CD4-positive, alpha-beta T cell treated with Interleukin-12 subunit alpha and Interleukin-12 subunit beta, for 1 hour (primary cell): ENCODE measurements around the gene MEIKIN.

Experiments used
- DNase-seq: peaks from one replicate; pipeline ENCODE4 v3.0.0-alpha.2; 2020

The MEIKIN gene

DNA sequence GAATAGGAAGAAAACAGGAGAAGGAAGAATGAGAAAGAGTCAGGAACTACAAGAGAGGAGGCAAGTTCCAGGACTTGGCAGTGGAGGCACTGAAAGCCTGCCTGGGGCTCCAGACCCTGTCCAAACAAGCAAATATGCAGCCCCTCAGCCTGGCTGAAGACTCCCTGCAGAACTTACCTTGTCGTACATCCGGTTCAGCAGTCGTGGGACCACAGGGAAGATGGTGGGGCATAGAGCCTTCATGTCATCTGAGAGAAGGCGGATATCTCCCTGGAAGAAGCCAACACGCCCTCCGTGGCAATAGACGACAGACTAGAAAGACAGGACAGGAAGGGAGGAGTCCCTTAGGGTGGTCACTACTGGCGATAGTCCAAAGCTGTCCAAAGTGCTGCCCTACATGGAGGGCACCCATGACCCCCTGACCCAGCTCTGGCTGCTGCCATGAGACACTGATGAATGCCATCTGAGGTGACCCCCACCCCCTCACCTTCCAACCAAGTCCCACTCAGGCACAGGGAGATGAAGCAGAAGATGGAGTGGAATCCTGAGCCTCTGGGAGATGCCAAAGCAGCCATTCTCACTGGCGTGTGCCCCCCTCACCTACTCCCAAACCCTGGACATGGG is 27.7 kb upstream of the MEIKIN start:
- no peak for DNase-seq

GRCh38 chr5:131968396-131968954 is 23.0 kb upstream of the MEIKIN start:
- no peak for DNase-seq

DNA sequence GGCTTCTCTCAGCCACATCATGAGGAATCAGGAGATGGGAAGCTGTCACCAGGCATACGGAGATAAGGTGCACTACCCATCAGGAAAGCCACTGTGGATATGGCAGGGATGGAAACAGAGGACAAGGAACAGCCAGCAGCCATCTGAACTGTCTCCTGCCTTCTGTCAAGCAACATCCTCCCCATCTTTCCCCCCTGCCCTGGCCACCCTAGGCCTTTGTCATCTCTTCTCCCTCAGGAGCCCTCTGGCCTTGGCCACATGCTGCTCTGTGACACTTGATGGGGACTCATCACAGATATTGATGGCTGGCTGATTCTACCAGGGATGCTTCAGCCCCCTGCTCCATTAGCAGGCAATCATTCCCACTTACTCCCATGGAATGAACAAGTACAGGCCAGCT is 21.1 kb upstream of the MEIKIN start:
- no peak for DNase-seq

DNA sequence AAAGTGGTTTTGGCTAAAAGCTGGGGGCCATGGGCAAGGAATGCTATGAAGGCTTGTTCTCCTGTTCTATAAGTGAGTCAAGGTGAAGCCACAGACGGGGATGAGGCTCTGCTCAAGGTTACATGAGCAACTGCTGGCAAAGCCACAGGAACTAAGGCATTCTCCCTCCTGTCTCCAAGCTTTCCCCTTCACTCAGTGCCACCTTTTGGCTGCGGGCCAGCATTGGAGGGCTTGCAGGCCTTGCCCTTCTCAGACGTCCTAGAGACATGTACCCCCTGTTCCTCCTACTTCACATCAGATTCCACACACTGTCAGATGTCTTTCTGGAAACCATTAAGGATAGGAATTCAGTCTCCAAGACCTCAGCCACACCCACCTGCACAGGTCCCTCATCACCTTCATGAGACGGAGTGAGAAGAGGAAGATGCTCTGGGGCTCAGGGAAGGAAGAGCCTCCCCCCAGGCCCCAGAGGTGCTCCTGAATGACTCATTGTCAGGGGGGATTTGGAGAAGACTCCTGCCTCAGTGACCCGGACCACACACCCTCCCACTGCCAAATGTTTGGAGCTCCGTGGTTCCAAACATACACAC is 20.5 kb upstream of the MEIKIN start:
- no peak for DNase-seq

- no peak for DNase-seq
Measured at GRCh38 chr5:131959906-131960305, 14.4 kb upstream of the MEIKIN start.

DNA sequence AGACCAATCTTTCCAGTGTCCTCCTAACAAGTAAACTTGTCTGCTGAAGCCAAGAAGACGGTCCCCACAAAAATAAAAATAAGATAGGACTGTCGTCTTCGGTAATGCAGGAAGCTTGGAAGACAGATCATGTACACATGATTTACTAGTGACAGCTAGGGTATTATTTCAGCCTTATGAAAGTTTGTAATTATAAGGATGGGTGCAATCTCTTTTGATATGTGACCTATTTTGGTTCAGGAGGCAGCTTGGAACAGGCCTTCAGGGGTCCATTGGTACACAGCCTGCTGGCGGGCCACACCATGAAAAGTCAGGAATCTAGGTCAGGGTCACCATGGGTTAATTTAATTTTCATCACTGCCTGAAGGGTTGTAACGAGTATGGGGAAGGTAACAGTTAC is 13.7 kb upstream of the MEIKIN start:
- DNase-seq = no peak

DNA sequence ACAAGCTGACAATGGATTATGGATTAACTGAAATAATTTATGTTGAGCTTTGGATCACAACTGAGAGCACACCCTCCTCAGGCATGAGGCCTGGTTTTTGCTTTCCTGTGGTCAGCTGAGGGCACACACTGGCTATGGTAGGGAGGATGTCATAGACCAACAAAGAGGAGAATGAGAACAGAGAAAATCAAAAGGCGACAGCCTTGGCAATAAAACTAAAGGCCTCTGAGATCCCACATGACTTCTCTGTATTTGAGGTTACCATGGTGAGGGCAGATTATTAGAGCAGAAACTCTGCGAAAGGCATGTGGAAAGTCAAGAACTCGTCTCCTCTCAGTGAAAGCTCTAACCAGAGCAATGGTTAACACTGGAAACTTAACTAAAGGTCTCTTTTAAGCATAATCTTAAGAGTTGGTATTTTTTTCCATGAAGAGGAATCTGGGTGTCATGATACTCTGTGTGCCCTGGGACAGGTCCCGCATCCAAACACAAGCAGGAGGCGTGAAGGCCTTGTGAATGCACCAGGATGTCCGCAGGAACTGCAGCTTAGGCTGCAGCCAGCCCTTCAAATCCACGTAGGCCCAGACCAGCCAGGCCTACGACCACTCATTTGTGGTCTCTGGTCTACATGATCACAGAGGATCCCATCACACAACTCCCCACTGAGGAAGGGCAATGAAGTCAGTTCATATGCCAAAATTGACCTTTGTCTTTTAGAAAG is 12.4 kb upstream of the MEIKIN start:
- DNase-seq = no peak

DNA sequence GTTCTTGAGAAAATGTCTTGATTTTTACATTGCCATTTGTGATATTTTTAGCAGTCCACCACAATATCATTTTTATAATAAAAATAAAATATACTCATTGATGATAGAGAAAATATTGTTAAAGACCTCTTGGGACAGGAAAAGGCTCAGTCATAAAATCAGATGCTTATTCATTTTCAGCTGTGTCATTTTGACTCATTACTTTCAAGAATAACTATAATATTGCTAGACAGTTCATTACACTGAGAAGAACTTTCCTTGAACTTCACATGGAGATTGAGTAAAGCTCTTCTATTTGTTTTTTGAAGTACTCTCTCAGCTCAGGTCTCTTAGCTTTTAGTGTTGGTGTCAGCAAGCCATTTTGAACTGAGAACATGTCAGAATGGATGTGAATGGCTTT is 8.5 kb upstream of the MEIKIN start:
- no peak for DNase-seq

DNA sequence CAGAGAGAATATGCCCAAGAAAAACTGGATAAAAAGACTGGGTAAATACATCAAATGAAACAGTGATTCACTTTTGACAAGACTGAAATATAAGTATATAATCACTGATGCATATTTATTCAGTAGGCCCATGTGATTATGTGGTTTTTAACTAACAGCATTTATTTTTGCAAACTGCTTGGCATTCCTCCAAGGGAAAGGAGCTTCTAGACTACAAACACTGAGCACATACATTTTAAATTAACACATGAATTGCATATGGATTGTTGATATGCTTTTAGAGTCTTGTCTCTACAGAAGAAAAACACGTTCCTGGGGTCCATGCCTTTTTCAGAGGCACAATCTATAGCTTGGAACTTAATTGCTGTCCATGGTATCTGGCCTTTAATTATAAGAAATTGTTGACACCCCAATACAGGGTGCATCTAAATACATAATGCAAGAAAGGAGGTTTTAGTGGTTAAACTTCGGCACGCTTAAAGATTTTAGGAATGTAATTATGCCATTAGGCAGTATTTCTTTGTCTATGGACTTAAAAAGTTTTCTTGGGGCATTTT is 6.9 kb upstream of the MEIKIN start:
- DNase-seq = no peak

DNA sequence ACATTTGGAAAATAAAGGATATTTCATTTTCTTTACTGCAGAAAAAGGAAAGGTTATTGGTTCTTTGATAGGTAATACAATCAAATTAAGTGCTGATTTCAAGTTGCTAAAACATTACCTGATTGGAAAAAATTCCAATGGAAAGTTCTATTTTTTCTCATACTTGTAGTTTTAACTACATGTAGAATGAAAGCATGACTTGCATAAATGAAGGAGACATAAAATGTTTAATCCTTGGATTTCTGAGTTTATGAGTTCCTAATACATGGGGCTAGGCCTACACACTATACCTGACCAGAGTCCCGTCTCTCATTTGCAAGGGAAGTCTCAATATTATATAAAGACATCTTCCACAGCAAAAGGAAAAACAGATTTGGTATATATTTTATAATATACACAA is 5.2 kb upstream of the MEIKIN start:
- DNase-seq = no peak

GRCh38 chr5:131947445-131947844 is 2.0 kb upstream of the MEIKIN start:
- no peak for DNase-seq

- DNase-seq = no peak
Measured at GRCh38 chr5:131944702-131945550, 537 bp downstream of the MEIKIN start.

GRCh38 chr5:131943916-131944315 is 1.5 kb downstream of the MEIKIN start:
- no peak for DNase-seq

- DNase-seq = no peak
Measured at GRCh38 chr5:131942016-131942415, 3.4 kb downstream of the MEIKIN start.

- no peak for DNase-seq
Measured at GRCh38 chr5:131939690-131940345, 5.6 kb downstream of the MEIKIN start.

- no peak for DNase-seq
Measured at GRCh38 chr5:131932235-131932634, 13.2 kb downstream of the MEIKIN start.

DNA sequence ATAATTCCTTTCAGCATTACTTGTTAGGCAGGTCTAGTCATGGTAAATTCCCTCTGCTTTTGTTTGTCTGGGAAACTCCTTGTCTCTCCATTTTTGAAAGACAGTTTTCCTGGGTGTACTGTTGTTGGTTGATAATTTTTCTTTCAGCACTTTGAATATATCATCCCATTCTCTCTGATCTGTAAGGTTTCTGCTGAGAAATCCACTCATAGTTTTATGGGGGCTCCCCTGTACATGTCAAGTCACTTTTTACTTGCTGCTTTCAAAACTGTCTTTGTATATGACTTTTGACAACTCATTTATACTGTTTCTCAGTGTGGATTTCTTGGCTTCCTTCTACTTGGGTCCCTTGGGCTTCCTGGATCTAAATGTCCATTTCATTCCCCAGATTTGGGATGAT is 16.5 kb downstream of the MEIKIN start:
- no peak for DNase-seq

DNA sequence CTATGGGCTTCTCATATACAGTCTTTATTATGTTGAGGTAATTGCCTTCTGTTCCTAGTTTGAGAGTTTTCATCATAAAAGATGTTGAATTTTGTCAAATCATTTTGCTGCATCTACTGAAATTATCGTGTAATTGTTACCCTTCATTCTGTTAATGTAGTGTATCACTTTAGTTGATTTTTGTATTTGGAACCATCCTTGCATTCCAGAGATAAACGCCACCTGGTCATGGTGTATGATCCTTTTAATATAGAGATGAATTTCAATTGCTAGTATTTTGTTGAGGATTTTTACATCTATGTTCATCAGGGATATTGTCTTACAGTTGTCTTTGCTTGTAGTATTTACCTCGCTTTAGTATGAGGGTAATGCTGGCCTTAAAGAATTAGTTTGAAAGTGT is 19.3 kb downstream of the MEIKIN start:
- no peak for DNase-seq

DNA sequence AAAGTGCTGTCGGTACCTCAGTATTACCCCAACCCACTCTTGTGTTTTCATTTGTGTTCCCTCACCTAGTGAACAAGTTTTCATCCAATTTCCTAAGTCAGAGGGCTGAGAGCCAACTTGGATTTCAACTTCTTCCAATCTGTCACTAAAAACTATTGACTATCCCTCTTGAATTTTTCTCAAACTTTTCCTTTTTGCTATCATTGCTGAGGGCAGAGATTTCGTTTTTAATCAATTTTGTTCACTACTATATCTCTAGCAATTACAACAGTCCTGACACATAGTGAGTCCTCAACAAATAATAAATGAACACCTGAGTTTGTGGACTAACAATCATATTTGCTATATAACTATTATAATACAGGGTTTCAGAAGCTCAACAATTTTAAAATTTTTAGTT is 29.0 kb downstream of the MEIKIN start:
- DNase-seq = no peak

- no peak for DNase-seq
Measured at GRCh38 chr5:131914472-131914871, 31.0 kb downstream of the MEIKIN start.

DNA sequence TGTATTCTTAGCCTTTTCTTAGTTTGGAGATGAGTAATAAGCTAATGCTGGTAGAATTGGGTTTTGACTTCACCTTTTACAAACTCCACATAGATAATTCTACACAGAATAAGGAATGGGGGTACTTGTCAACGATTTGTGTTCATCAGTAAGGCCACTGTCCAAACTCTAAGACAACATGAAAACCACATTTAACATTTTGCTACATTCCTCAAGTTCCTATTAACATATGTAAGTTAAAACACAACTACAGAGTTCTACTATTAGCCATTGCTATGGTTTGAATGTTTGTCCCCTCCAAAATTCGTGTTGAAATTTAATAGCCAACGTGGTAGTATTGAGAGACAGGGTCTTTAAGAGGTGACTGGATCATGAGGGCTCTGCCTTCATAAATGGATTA is 31.9 kb downstream of the MEIKIN start:
- DNase-seq = no peak

- no peak for DNase-seq
Measured at GRCh38 chr5:131906668-131907067, 38.8 kb downstream of the MEIKIN start.
